Left lung (tissue), 10 donors: ENCODE data around the gene SLC49A3. TPM values are rescaled to one million over a fixed set of nuclear protein-coding genes. Genes with fewer than 3 reads are reported as not detected.
A peak's percentile ranks its signal among the peaks of the same experiment; 100 is the strongest.

ENCODE experiments used
- ATAC-seq: fragments of 200-7000 bp; cut with Tn5 transposase; one replicate; pipeline ENCODE4 v1.9.1; 2020; ENCODE audit warnings: moderate library complexity
- DNase-seq, 4 donors: peaks; one replicate each; pipeline ENCODE4 v3.0.0-alpha.2; 2013 to 2020
- H3K27ac ChIP-seq, 2 donors: fragments of 200-600 bp; sonication (generic) in 1 of 2; one replicate each; pipeline versions ENCODE4 v1.5.0 to v1.8.0; 2020 to 2021
- H3K27me3 ChIP-seq, 2 donors: fragments of 200-600 bp; sonication (generic) in 1 of 2; one replicate each; pipeline versions ENCODE4 v1.5.0 to v1.8.0; 2020 to 2021
- H3K36me3 ChIP-seq, 2 donors: fragments of 200-600 bp; sonication (generic) in 1 of 2; one replicate each; pipeline versions ENCODE4 v1.5.0 to v1.8.0; 2020 to 2021
- H3K4me1 ChIP-seq, 2 donors: fragments of 200-600 bp; one replicate each; pipeline ENCODE4 v1.8.0; 2021
- H3K4me3 ChIP-seq, 2 donors: fragments of 200-600 bp; sonication (generic) in 1 of 2; one replicate each; pipeline versions ENCODE4 v1.5.0 to v1.8.0; 2020 to 2021; ENCODE audit warnings: mild to moderate bottlenecking in 1 of 2
- H3K9me3 ChIP-seq, 2 donors: fragments of 200-600 bp; sonication (generic) in 1 of 2; one replicate each; pipeline versions ENCODE4 v1.5.0 to v1.8.0; 2020 to 2021
- CTCF ChIP-seq, 2 donors: fragments of 200-600 bp; sonication (generic) in 1 of 2; IDR thresholded peaks; one replicate each; pipeline versions ENCODE4 v1.5.0 to v1.8.0; 2021; ENCODE audit warnings: antibody characterized with exemption in 2 of 2
- intact Hi-C, 2 donors: fragments of 100-400 bp; cut with DNase I; formaldehyde crosslinking; loops; one replicate each; pipeline versions ENCODE4 v1.11.2 to v1.14.2; 2022
- polyA plus RNA-seq, 6 donors: library from polyadenylated mRNA; unstranded; fragments of 120-200 nt; gene quantifications; one replicate each; pipeline ENCODE4 v1.2.1, GENCODE V29; 2013; ENCODE audit not compliant: insufficient read length in 6 of 6
- total RNA-seq, 2 donors: library from RNA; stranded (reverse); fragmentation: NEBNext Ultra II Directional; extraction: Animal tissue kit (Norgen Biotek cat#: 25700); gene quantifications; one replicate each; pipeline ENCODE4 v1.2.1, GENCODE V29; 2021
- donor health status: DM: no; HTN: yes; CAD: no.
- donor health status: DM: no; HTN: no; CAD: no.

Gene SLC49A3
- total and polyA plus RNA-seq, 8 donors, result 7.4 to 27.5 (median 8.8) TPM

GRCh38 chr4:685679-686412 is 3.1 kb downstream of the SLC49A3 start:
- no peak overlapping the region for H3K27ac ChIP-seq
- no peak for TF ChIP-seq CTCF (IDR thresholded peaks at IDR 0.05)
- H3K4me3 ChIP-seq, result no peak overlapping the region
- H3K36me3 ChIP-seq, result peaks cover 0 to 5% of the 10 kb centered on the region in 2 donors
- H3K9me3 ChIP-seq, result no peaks in the 10 kb centered on the region
- ATAC-seq (no peak), DNase-seq (peak in 1 of 4 donors; percentile 76)
- H3K4me1 ChIP-seq, result peaks cover 29 to 54% of the 10 kb centered on the region in 2 donors
- intact Hi-C loops, result no loop called here
- peaks cover 0 to 8% of the 10 kb centered on the region in 2 donors for H3K27me3 ChIP-seq

- no peak for ATAC-seq
- Histone ChIP-seq H3K36me3 (peaks cover 0 to 5% of the 10 kb centered on the region in 2 donors), H3K4me3 (no peak overlapping the region), H3K9me3 (no peaks in the 10 kb centered on the region), H3K27me3 (peaks cover 0 to 8% of the 10 kb centered on the region in 2 donors), H3K4me1 (peaks cover 33 to 56% of the 10 kb centered on the region in 2 donors), H3K27ac (no peak overlapping the region)
- intact Hi-C loops, result no loop called here
- TF ChIP-seq CTCF (IDR thresholded peaks at IDR 0.05), result no peak
- DNase-seq, result peak in 1 of 4 donors; percentile 69
Observed at GRCh38 chr4:684623-685327, 4.2 kb downstream of the SLC49A3 start.

GRCh38 chr4:683982-684622 is 4.8 kb downstream of the SLC49A3 start:
- peak; percentile 55 to 75 for TF ChIP-seq CTCF (IDR thresholded peaks at IDR 0.05)
- no peaks in the 10 kb centered on the region for H3K9me3 ChIP-seq
- peaks cover 0 to 8% of the 10 kb centered on the region in 2 donors for H3K27me3 ChIP-seq
- H3K4me1 ChIP-seq, result peaks cover 26 to 49% of the 10 kb centered on the region in 2 donors
- H3K36me3 ChIP-seq, result peaks cover 0 to 5% of the 10 kb centered on the region in 2 donors
- DNase-seq (peak in 3 of 4 donors; percentile 60 to 89 (median 67)), ATAC-seq (peak; percentile 4)
- intact Hi-C loops, result no loop called here
- H3K4me3 ChIP-seq, result no peak overlapping the region
- H3K27ac ChIP-seq, result no peak overlapping the region

GRCh38 chr4:683247-683897 is 5.6 kb downstream of the SLC49A3 start:
- Histone ChIP-seq H3K27me3 (peaks cover 0 to under 1% of the 10 kb centered on the region in 2 donors), H3K27ac (no peak overlapping the region), H3K4me3 (no peak overlapping the region), H3K36me3 (peaks cover 0 to 5% of the 10 kb centered on the region in 2 donors), H3K4me1 (peaks cover 22 to 43% of the 10 kb centered on the region in 2 donors), H3K9me3 (no peaks in the 10 kb centered on the region)
- intact Hi-C loops, result no loop called here
- TF ChIP-seq CTCF (IDR thresholded peaks at IDR 0.05), result no peak
- ATAC-seq (no peak), DNase-seq (peak in 1 of 4 donors; percentile 65)
